Measurements from ENCODE around the gene HSPA9. TPM values are rescaled to one million over a fixed set of nuclear protein-coding genes. Genes with fewer than 3 reads are reported as not detected.

The HSPA9 gene

DNA sequence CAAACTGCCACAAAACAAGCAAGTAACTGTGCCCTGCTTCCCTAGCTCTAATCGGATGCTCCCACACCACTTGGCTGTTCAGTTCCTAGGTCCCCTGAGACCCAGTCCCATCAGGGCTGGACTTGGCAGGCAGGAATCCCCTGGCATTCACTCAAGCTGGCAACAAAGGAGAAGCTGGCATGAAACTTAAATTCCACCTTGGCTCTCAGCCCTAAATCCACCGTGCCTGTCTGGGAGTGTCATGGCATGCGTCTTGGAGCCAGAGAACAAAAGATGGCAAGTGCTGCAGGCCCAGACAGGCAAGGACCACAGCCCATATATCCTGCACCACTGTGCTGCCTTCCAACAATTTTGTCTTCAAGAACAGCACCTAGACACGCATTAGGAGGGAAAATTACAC, 70.4 kb downstream of the HSPA9 start:
- H2BK15ac ChIP-seq (replicated peaks; ENCODE audit: low read depth), result no peak overlapping the region
- no CpG with 5 or more reads among the region's 4 CpGs for WGBS (ENCODE audit: extremely low coverage, insufficient coverage, low lambda C conversion rate)
- H3K27ac ChIP-seq (ENCODE audit: low read depth, low read length), result no peak overlapping the region
- no peak overlapping the region for H3K4me3 ChIP-seq (ENCODE audit: low read length)
- H3K79me1 ChIP-seq (ENCODE audit: low read length), result no peaks in the 10 kb centered on the region
- no peak overlapping the region for H3K9ac ChIP-seq (ENCODE audit: low read length)
- no peak overlapping the region for H3K56ac ChIP-seq (ENCODE audit: low read length)
- H2AK5ac ChIP-seq (ENCODE audit: low read length), result no peak overlapping the region
- no peaks in the 10 kb centered on the region for H3K4me1 ChIP-seq (ENCODE audit: control insufficient read depth, low read depth, low read length)
- H3K23ac ChIP-seq (ENCODE audit: low read length), result no peak overlapping the region
- H3K36me3 ChIP-seq (ENCODE audit: control insufficient read depth, insufficient read depth, low read length), result peaks cover 3% of the 10 kb centered on the region
- H3K27me3 ChIP-seq (ENCODE audit: insufficient read depth, low read length, poor library complexity), result no peaks in the 10 kb centered on the region
- no peak for DNase-seq
- no peak overlapping the region for H4K8ac ChIP-seq (ENCODE audit: low read depth, low read length)
- H2BK120ac ChIP-seq (ENCODE audit: low read depth, low read length), result no peak overlapping the region
- no peaks in the 10 kb centered on the region for H3K79me2 ChIP-seq (ENCODE audit: control insufficient read depth, insufficient read depth, low read length)
- no peak overlapping the region for H3K4me2 ChIP-seq (ENCODE audit: low read length)
- H4K5ac ChIP-seq (ENCODE audit: low read length), result no peak overlapping the region
- H2BK5ac ChIP-seq (ENCODE audit: low read length), result no peak overlapping the region
- no peak overlapping the region for H3K4ac ChIP-seq (ENCODE audit: low read depth, low read length)
- no peak overlapping the region for H3K18ac ChIP-seq (ENCODE audit: low read length)

Small RNAs within 50 kb of the gene (small RNA-seq; reads per million reads assigned to genes)
- 116 reads per million, percentile 96 among the genes with 10 or more reads in this experiment for gene RF00154 (ENCODE audit: insufficient read depth)
- not detected for gene RF01210 (ENCODE audit: insufficient read depth)
- gene SNORD63 (ENCODE audit: insufficient read depth), result 285 reads per million, percentile 97 among the genes with 10 or more reads in this experiment

Data from mesendoderm (in vitro differentiated cells).